Esophagus muscularis mucosa (tissue), 4 donors: ENCODE measurements around the gene PRKAR1B.

ENCODE experiments used
- CTCF ChIP-seq, 3 experiments: fragments of 200-600 bp in 2 of 3; fragments of 450-650 bp in 1 of 3; sonication (generic) in 2 of 3; IDR thresholded peaks; one replicate each; pipeline ENCODE4 v1.5.1; 2017 to 2019; ENCODE audit warnings: antibody characterized with exemption in 3 of 3, mild to moderate bottlenecking in 2 of 3, moderate library complexity in 1 of 3
- EP300 ChIP-seq: sonication (generic); formaldehyde crosslinking; IDR thresholded peaks from one replicate; pipeline ENCODE4 v1.6.1; 2017; ENCODE audit warnings: antibody characterized with exemption
- POLR2A ChIP-seq: fragments of 450-650 bp; IDR thresholded peaks from one replicate; pipeline ENCODE4 v1.6.1; 2017; ENCODE audit warnings: antibody characterized with exemption, moderate library complexity, mild to moderate bottlenecking, low read depth
- POLR2AphosphoS5 ChIP-seq, 2 donors: sonication (generic); formaldehyde crosslinking; IDR thresholded peaks; one replicate each; pipeline ENCODE4 v1.6.1; 2017; ENCODE audit warnings: antibody characterized with exemption in 2 of 2

- TF ChIP-seq POLR2AphosphoS5 (IDR thresholded peaks at IDR 0.05): no peak
- no peak for TF ChIP-seq CTCF (IDR thresholded peaks at IDR 0.05)
- no peak for TF ChIP-seq POLR2A
- no peak for TF ChIP-seq EP300
Observed at GRCh38 chr7:732556-732955, 5.5 kb upstream of the PRKAR1B start.
